Activated T-helper 9 cell treated with anti-CD3 and anti-CD28 coated beads, Interleukin-2, amount 50 U/mL, for 16 hours (primary cell): ENCODE measurements around the gene WIPI1.
"Not testable (repeated sequence)": the region's sequence is repeated elsewhere in the genome, so short reads cannot be mapped to it uniquely, and the experiment has no call there.

Source experiments
- DNase-seq: peaks from one replicate; pipeline ENCODE4 v3.0.0-alpha.2; 2020; ENCODE audit warnings: low read depth

The WIPI1 gene, protein sequence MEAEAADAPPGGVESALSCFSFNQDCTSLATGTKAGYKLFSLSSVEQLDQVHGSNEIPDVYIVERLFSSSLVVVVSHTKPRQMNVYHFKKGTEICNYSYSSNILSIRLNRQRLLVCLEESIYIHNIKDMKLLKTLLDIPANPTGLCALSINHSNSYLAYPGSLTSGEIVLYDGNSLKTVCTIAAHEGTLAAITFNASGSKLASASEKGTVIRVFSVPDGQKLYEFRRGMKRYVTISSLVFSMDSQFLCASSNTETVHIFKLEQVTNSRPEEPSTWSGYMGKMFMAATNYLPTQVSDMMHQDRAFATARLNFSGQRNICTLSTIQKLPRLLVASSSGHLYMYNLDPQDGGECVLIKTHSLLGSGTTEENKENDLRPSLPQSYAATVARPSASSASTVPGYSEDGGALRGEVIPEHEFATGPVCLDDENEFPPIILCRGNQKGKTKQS

DNA sequence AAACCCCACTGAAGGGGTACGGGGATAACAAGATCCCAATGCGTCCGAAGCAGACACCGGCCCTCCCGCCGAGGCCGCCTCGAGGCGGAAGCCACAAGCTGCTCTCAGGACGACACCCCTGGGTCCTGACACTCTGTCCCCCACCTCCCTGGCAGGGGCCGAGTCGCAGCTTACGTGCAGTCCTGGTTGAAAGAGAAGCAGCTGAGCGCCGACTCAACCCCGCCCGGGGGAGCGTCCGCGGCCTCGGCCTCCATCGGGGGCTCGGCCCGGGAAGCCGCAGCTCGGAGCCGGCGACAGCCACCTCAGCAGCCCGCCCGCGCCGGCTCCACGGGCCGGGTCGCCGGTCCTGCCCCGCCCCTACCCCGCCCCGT lies at the start of gene WIPI1:
WIPI1 (minus strand) TSS at position 329 of the 371 bp plus-strand sequence; CDS start at position 254, 75 bp downstream.
- no peak for DNase-seq

DNA sequence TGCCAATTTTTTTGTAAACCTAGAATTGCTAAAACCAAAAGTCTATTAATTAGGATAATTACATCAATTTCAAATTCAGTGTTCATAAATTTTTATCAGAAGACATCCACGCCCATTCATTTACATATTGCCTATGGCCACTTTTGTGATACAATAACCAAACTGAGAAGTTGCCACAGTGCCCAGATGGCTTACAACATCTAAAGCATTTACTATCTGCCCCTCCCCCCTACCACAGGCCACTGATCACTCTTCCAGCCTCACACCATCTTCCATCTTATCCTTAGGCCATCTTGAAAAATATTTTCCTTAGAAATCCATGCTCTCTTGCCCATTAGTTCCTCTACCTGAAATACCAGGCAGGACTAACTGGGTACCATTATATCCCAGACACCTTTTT lies 48.7 kb upstream of the WIPI1 start:
- no peak for DNase-seq

DNA sequence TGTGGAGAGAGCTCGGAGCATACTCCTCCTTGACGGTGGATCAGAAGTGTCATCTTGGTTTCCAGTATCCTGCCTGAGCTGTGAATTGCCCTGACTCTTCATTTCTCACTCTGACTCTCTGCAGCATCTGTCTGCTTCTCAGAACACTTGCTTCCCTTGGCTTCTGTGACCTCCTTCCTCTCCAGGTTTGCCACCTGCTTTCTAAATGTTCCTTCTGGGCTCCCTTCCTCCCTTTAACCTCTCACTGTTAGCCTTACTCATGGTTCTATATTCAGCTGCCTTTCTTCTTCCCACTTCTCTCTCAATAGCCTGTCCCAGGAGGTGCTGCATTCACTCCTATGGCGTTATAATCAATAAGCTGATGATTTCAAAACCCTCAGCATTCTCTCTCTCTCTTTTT lies 43.8 kb upstream of the WIPI1 start:
- DNase-seq = no peak

DNA sequence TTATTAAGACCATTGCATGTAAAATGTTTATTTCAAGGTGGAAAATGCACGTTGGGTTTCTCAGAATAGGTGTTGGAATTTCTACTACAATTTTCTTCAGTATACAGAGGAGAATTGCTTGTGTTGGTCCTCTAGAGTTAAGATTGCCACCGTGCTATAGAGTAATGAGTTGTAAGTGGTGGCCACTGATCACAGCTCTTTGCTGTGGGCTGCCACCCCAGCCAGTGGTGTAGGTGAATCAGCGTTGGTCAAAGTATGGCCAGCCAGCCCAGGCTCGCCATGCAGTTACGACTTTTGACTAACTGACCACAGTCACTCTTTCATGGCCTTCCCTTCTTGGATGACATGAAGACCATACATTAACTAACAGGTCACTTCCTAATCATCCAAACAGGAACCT lies 42.3 kb upstream of the WIPI1 start:
- no peak for DNase-seq

DNA sequence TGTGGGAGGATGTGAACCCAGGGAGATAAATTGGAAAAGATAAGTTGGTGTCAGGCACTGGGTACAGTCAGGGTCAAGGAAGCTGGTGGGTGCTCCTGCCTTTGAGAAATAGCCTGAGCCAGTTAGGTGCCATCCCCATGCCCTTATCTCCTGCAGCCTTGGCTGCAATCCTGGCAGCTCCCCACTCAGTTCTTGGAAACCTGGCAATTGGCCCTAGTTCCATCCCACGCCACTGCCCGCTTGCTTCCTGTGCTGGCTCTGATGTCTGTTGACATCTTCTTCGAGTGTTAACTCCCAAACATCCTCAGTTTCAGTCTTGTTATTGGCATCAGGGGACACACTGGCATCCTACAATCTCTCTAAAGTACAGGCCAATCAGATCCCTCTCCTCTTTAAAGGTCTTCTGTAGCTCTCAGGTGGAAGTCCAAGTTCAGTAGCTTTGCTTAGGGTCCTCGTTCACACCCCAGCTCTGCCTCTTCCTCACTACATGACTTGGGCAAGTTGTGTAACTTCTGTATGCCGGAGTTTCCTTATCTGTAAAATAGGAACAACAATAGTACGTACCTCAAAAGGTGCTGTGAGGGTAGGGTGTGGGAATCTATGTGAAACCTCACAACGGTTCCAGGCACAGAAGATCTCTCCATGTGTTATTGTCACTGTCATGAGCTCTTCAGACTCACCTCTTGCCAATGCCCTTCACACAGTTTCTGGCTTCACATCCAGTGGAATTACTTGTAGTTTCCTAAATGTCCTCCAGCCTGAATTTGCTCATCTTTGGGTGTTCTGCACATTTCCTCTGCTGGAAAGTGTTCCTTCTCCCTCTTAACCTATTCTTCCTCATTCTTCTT lies 41.4 kb upstream of the WIPI1 start:
- no peak for DNase-seq

DNA sequence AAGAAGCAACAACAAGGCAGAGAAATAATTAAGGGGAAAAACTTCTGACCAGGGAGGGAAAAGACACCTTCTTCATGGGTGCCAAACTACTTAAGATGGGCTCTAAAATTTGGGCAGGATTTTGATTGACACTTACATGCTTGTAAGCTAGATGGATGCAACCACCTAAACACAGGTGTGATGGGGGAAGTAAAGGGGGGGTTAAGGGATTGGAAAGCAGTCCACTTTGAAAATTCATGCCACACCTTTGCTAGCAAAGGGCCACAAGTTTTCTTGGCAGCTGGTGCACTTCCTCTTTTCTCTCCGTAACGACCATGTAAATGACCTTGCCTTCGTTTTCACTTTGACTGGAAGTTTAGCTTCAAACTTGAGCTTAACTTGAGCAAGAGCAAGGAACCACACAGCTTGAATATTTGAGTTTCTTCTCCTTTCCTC lies 40.6 kb upstream of the WIPI1 start:
- DNase-seq = no peak

DNA sequence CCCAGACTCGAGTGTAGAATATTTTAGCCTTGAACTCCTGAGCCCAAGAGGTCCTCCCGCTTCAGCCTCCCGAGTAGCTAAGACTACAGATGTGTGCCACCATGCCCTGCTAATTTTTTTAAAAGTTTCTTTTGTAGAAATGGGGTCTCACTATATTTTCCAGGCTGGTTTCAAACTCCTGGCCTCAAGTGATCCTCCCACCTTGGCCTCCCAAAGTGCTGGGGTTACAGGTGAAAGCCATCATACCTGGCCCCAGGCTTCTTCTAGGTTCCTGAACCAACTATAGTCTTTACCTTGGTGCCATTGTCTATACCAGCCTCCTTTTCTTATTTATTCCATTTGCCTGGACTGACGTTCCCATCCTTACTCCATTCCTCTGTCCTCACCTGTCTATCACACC lies 37.8 kb upstream of the WIPI1 start:
- no peak for DNase-seq

DNA sequence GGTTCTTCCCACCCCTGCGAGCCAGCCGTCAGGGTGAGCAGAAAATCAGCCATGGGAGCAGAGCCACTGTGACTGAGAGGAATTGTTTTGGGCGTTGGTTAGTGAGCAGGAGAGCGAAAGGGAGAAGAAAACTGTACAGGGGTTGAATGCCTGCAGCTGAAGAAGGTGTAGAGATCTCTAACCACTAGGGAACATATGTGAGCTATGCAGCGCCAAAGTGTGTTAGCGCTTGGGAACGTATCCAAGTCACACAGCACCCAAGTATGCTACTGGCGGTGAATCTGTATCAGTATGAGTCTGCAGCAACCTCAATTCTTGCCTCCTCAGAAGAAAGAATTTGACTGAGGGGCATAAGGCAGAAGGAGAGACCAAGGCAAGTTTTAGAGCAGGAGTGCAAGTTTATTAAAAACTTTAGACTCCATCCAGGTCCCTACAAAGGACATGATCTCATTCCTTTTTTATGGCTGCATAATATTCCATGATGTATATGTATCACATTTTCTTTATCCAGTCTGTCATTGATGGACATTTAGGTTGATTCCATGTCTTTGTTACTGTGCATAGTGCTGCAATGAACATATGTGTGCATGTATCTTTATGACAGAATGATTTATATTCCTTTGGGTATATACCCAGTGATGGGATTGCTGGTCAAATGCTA lies 35.2 kb upstream of the WIPI1 start:
- DNase-seq = not testable (repeated sequence)

DNA sequence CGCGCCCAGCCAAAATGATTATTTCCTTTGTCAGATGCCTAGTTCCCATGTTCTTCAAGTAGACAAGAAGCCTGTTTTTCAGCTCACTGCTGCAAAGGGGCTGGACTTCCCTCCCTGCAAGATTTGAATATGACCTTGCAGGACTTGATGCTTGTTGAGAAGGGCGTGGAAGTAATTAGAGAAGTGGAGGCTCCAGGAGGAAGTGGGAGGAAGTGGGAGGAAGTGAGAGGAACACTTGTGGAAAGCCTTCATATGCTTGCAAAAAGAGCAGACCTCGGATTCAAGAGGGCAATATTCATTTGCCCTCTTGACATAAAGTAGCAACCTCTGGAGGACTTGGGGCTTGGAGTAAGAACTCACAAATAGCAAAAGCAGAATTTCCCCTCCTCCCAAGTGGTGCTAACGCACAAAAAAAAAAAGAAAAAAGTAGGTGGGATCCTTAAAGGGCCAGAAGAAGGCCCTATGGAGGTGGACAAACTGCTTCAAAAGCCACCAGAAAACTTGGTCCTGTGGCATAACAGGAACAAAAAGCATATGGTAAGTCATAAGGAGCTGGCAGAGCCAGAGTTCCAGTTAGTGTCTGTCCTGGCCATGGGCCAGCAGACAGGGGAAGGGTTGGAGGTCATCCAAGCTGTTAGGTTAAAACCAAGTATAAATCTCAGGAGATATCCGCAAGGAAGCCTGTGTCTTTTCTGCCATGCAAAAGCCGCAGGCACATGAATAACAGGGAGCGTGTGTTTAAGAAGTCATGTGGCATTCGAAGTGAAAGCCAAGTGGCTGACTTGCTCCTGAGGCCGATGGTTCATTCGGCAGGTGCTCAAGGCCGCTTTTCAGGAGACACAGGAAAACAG lies 34.3 kb upstream of the WIPI1 start:
- DNase-seq = no peak

DNA sequence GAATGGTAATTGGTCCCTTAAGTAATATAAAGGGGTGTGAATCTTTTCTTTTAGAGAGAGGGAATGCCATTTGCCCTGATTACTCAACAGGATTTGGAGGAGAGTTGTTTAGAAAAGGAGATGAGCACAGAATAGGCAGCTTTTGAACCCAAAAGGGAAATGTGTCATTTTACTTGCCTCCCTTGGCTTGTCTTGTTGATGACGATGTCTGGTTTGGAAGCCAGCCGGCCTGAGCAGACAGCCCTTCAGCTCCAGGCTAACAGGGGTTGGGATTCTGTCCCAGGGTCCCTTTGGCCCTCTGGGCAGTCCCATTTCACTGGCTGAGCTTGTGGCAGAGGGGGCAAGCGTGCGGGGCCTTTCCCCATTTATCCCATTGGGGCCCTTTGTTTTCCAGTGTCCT lies 32.6 kb upstream of the WIPI1 start:
- no peak for DNase-seq

DNA sequence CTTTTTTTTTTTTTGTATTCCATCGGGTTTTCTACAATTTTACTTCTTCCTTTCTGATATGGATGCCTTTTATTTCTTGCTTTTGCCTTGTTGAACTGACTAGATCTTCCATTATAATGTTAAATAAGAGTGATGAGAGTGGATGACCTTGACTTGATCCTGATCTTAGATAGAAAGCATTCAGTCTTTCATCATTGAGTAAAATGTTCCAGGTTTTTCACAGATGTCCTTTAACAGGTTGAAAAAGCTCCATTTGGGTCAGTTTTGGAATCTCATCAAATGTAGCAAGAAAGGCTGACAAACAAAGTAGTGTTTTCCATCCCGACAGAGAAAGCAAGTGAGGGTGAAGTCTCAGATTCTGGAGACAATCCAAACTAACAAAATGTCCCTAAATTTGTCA lies 27.2 kb upstream of the WIPI1 start:
- DNase-seq = no peak

DNA sequence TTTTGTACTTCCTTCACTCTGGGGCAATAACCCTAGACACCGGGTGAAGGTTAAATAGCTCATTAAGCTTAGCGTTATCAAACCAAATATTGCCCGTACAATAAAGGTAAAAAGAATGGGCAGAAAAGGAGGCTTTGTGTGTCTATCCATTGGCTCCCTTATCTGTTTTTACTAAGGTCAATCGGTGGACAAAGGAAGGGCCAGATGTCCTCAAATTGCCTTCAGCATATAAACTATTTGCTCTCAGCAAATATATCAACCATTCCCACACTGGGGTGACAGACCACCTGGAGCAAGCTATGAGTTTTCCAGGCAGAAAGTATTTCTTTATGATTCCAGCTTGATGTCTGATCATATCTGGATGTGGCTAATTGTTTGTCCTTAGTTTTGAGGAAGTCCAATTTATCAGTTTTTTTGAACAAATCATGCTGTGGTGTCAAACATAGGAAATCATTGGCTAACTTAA lies 25.3 kb upstream of the WIPI1 start:
- DNase-seq = no peak

DNA sequence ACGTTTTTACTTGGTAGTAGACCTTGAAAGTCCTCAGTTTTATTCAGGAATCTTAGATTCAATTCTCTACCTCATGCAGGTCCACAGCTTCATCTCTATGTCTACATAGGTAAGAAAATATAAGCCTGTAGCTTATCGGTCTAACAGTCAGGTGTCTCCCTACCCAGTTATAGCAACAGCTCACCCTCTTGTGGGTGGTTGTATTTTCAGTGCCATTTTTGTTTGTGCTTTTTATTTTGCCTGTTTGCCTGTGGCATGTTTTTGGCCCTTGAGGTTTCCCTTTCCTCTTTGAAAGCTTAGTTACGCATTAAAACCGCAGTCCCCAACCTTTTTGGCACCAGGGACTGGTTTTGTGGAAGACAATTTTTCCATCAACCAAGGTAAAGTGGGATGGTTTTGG lies 23.6 kb upstream of the WIPI1 start:
- DNase-seq = no peak

DNA sequence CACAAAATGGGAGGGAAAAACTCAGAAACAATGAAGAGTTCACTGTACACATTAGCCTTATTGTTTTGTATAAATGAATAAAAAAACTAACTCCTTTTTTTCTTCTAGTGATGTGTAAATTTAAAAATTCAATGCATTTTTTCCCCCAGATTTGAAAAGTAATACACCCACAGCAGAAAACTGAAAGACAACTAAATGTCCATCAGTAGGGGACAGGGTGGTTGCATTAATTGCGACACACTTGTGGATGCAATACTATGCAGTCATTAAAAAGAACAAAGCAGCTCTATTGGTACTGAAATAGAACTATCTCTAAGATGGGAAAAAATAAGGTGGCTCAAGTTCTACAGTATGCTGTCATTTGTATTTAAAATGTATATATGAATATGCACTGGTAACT lies 13.7 kb upstream of the WIPI1 start:
- DNase-seq = no peak

DNA sequence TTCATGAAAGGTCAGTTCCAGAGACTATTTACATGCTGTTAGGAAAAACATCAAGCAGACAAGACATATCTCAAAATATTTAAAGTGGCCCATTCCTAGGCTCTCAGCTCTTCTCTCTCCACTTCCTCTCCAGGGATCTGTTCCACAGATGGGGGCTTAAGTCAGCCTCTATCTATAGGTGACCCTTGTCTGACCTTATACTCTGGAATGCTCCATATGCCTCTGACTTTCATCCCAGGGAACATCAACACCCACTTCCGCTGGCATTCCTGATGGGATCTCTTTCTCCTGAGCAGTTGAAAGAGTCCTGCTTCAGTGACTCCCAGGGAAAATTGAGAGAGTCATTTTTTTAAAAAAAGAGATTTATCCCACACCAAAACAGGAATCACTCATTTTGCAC lies 11.5 kb upstream of the WIPI1 start:
- no peak for DNase-seq

DNA sequence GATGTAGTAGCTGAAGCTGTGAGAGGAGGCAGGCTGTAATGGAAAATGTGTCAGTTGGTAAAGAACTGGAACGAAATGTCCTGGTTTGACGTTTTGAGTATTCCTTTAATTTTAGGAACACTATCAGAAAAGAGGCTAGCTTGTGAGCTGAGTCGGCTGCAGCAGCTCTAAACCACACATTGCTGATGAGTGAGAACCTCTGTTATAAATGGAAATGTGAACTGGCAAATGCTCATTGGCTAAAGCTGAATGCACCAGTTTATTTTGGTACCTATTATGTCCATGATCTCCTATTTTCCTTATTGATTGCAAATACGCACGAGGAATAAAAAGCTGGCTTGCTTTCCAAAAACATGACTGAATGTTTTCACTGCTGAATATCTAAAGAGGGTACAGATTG lies 11.0 kb upstream of the WIPI1 start:
- no peak for DNase-seq

DNA sequence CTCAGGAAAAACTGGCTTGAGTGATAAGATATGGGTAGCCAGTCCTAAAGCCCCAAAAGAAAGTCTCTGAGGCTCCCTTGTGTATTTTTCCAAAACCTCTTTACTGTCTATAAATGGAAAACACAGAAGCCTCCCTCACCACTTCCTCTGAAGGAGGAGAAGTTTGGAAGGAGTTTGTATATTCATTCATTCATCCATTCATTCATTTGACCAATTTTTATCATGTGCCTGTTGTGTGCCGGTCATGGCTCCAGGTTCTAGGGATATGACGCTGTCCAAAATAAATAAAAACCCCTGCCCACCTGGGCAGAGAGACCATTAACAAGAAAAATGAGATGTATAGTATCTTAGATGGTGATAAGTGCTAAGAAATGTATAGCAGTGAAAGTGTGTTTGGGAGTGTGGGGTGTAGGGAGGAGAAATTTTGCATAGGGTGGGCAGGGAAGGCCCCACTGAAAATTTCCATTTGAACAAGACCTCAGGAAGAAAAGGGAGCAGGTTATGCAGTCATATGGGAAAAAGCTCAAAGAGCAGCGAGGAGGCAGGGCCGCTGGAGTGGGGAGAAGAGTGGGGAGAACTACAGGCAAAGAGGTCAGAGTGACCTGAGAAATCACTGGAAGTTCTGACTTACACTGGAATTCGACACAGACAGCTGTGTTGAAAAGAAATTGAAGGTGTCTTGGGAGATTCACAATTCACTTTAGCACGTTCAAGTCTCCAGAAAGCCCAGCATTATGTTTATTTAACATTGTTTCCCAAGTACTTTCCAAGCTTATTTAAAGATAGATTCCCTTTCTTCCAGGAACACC lies 6.1 kb upstream of the WIPI1 start:
- DNase-seq = no peak

DNA sequence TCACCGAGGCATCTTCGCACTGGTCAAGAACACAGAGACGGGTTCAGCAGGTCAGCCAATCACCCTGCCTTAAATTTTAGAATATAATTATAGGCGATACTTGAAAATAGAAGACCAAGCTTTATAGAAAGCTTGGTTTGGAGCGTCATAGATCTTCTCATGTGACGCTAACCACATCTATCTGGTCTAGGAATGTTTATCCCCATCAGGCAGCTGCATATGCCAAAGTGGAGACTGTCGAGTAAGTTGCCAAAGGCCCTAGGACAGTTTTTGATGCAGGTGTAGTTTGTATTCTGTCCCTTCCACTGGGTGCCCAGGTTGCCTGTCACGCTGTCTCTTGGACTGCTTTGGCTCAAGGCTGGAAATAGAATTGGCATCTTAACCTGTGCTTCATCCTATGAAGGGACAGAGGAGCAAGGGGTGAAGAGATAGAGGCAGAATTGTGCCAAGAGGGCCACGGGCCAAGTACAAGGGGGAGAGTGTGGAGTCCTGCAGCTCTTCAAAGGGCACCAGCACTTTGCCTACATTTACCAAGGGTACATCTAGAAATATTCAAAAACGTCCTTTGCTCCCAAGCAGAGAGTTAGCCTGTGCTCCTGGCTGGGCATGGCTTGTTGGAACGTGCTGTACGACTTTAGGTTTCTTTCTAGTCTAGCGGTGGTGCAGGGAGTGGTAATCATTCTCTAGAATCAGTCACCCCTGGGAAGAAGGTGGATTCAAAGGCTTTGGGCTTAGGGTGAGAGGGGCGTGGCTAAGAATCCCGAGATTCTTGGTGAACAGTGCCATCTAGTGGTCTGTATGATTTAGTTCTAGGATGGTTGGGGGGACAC lies 5.3 kb upstream of the WIPI1 start:
- peak; percentile 46 for DNase-seq

DNA sequence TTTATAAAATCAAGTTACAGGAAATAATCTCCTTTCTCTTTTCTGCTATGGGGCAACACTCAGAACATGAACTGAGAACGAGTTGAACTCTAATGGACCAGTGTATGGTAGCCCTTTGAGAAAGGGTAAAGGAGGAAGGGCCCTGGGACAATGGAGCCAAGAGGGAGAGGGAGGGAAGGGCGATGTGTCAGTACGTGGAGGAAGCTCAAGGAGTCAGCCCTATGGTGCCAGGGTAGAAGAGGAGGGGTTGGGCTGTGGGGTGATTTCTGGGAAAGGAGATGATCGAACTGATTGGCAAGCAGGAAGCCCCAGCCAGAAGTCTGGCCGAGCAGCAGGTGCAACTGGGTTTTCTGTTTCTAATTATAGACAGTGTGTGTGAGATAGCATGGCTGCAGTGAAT lies 4.3 kb upstream of the WIPI1 start:
- no peak for DNase-seq

DNA sequence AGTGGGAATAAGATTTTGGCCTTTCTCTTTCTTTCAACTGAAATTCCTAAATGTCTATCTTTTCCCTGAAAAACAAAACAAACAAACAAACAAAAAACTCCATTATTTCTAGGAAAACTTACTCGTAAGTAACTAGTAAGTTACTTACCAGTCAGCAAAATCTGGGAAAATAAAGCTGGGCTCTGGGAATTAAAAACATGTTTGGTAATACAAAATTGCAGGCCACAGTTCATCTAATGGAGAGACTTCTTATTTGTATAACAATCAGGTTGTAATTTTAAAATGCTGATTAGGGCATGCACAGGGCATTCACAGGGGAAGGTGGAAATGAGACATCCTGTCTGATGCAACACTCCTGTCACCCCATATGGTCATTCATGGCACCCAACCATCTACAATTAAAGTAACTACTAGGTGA lies 3.8 kb upstream of the WIPI1 start:
- DNase-seq = no peak
